ENCODE measurements around the gene TPSG1.
A peak's percentile ranks its signal among the peaks of the same experiment; 100 is the strongest.
"Not testable (repeated sequence)": the region's sequence is repeated elsewhere in the genome, so short reads cannot be mapped to it uniquely, and the experiment has no call there.

The TPSG1 gene

DNA sequence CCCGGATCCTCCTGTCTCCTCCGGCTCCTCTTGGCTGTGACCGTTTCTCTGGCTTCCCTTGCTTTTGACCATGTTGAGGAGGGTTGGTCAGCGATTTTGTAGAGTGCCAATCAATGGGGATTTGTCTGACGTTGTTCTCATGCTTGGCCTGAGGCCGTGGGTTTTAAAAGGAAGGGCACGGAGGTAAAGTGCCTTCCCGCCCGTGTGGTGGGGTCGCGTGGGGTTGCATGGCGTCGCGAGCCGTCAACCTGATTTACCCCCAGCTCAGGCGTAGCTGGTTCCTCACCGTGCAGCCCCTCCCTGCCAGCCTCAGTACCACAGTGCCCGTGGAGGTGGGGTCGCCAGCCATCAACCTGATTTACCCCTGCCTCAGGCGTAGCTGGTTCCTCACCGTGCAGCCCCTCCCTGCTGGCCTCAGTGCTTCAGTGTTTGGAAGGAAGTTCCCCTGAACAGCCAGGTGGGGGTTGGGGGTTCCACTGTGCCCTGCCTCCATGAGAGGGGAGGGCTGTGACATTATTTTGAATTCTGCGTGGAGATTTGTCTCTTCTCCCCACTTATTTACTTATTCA is 20.5 kb upstream of the TPSG1 start:
- Histone ChIP-seq H3K9me3 (no peaks in the 10 kb centered on the region), H3K4me3 (ENCODE audit: low read depth, low read length) (no peak overlapping the region), H3K27me3 (peaks cover 32% of the 10 kb centered on the region), H3K36me3 (no peaks in the 10 kb centered on the region), H3K4me1 (no peaks in the 10 kb centered on the region)
- TF ChIP-seq, protein P1, sequence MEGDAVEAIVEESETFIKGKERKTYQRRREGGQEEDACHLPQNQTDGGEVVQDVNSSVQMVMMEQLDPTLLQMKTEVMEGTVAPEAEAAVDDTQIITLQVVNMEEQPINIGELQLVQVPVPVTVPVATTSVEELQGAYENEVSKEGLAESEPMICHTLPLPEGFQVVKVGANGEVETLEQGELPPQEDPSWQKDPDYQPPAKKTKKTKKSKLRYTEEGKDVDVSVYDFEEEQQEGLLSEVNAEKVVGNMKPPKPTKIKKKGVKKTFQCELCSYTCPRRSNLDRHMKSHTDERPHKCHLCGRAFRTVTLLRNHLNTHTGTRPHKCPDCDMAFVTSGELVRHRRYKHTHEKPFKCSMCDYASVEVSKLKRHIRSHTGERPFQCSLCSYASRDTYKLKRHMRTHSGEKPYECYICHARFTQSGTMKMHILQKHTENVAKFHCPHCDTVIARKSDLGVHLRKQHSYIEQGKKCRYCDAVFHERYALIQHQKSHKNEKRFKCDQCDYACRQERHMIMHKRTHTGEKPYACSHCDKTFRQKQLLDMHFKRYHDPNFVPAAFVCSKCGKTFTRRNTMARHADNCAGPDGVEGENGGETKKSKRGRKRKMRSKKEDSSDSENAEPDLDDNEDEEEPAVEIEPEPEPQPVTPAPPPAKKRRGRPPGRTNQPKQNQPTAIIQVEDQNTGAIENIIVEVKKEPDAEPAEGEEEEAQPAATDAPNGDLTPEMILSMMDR (IDR thresholded peaks at IDR 0.05; ENCODE audit: low read depth, low read length), result no peak
- no peak for DNase-seq

DNA sequence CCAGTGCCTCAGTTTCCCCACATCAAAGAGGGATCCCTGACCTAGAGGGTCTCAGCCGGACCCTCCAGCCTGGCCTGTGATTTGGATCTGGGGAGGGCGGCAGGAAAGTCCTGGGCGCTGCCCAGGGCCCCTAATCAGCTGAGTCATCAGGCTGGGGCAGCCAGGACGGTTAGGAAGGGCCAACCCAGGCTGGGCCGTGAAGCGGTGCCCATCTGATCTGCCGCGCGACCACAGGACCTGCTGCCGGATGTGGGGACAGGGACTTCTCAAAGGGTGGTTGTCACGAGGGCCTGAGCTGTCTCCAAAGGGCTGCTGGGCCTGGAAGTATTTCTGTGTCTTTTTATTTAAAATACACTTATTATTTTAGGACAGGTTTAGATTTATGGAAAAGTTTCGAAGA is 19.8 kb upstream of the TPSG1 start:
- H3K9me3 ChIP-seq, result no peaks in the 10 kb centered on the region
- no peak overlapping the region for H3K4me3 ChIP-seq (ENCODE audit: low read depth, low read length)
- H3K4me1 ChIP-seq, result no peaks in the 10 kb centered on the region
- TF ChIP-seq, protein P1 (IDR thresholded peaks at IDR 0.05; ENCODE audit: low read depth, low read length), result no peak
- DNase-seq, result no peak
- peaks cover 32% of the 10 kb centered on the region for H3K27me3 ChIP-seq
- H3K36me3 ChIP-seq, result no peaks in the 10 kb centered on the region

DNA sequence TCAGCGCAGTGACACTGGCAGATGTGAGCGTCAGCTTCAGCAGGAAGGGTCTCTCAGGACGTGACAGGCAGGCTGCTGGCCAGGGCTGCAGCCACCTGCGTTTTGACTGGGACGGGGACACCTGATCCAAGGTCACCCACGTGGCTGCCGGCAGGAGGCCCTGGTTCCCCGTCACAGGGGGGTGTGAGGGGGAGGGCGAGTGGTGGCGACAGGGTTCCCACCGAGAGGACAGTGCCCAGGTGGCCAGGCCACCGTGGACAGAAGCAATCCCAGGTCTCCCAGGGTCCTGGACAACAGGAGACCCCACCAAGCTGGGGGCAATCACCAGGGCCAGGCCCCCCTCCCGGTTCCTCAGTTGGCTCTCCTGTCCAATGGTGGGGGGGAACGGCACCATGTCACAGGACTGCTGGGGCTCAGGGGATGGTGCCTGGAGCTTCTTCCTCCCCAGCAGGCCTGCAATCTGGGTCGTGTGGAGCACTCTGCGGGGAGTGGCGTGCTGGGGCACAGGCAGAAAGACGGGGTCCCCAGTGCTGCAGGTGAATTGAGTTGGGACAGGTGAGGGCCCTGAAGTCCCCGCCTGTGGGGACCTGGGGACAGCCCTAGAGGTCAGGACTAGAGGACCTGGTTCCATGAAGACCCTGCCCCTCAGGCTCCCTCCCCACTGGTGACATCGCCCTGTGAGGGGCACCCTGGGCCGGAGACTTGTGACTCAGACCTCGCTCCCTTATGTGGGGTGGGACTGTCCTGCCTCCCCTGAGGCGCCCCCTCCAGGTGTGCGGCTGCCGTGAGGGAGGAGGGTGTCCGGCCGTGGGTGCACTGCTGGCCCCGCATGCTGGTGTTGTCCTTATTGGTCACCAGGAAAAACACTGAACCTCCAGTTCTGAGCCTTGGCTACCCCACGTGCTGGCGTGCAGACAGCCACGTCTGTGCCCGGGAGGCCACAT is 19.1 kb upstream of the TPSG1 start:
- DNase-seq; H3K4me3 ChIP-seq (ENCODE audit: low read depth, low read length); H3K36me3 ChIP-seq; H3K9me3 ChIP-seq; H3K4me1 ChIP-seq: not testable (repeated sequence)
- H3K27me3 ChIP-seq, result peaks cover 32% of the 10 kb centered on the region

DNA sequence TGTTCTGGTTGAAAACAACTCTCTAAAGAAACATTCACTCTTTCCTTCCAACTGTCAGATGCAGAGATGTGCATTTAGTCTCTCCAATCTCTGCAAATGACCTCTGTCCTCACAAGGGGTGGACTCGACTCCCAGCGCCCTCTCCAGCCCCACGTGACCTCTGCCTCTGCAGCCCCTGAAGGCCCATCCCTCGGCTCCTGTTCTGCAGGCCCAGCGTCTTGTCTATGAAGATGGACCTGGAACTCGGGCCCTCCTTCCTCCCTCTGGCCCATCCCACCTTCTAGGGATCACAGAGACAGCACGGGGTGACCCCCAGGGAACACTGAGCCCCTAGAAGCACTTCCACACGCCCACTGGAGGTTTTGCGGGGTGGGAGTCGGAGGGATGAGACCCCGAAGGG is 18.3 kb upstream of the TPSG1 start:
- not testable (repeated sequence) for H3K36me3 ChIP-seq; H3K9me3 ChIP-seq; H3K4me1 ChIP-seq; H3K4me3 ChIP-seq (ENCODE audit: low read depth, low read length); DNase-seq
- peaks cover 32% of the 10 kb centered on the region for H3K27me3 ChIP-seq

DNA sequence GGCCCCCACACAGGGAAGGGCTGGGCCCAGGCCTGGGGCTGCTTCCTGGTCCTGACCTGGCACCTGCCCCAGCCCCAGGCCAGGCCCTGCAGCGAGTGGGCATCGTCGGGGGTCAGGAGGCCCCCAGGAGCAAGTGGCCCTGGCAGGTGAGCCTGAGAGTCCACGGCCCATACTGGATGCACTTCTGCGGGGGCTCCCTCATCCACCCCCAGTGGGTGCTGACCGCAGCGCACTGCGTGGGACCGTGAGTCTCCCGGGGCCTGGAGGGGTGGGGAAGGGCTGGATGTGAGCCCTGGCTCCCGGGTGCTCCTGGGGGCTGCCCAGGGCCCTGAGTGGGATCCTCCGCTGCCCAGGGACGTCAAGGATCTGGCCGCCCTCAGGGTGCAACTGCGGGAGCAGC is 16.0 kb upstream of the TPSG1 start:
- peaks cover 19% of the 10 kb centered on the region for H3K27me3 ChIP-seq
- H3K36me3 ChIP-seq; H3K9me3 ChIP-seq; DNase-seq; H3K4me3 ChIP-seq (ENCODE audit: low read depth, low read length); H3K4me1 ChIP-seq: not testable (repeated sequence)

DNA sequence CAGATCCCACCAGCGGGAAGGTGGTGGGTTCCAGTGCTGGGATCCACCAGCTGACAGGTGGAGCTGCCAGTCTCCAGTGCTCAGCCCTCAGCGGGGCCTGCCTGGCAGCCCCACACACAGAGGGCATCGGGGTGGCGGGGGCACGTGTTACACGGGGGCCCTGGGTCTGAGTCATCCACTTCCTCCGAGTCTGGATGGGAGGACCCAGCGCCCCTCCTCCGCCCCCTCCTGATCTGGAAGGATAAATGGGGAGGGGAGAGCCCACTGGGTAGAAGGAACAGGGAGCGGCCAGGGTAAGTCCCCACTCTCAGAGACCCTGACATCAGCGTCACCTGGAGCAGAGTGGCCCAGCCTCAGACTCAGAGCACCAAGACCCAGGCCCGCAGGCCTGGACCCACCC is 15.4 kb upstream of the TPSG1 start, which contains the start of gene TPSAB1:
Gene TPSAB1, plus strand, starts transcription at position 270 of the 400 bp plus-strand sequence. CDS start 234 bp downstream, outside the sequence.
- H3K4me1 ChIP-seq; H3K9me3 ChIP-seq; H3K36me3 ChIP-seq; H3K4me3 ChIP-seq (ENCODE audit: low read depth, low read length); DNase-seq: not testable (repeated sequence)
- peaks cover 12% of the 10 kb centered on the region for H3K27me3 ChIP-seq

DNA sequence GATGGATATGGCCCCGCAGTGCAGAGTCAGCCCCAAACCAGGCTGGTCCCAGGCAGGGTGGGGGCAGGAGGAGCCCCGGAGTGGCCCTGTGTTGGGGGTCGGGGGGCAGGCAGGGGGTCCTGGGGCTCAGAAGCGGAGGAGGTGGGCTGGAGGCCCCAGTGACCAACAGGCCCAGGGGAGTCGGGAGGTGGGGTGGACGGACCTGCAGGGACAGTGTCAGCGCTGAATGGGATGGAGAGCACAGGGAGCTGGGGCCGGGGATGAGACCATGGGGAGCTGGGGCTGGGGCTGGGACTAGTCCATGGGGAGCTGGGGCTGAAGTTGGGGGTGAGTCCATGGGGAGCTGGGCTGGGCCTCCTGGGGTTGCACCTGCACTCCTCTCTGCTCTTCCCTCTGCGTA is 14.5 kb upstream of the TPSG1 start:
- DNase-seq; H3K9me3 ChIP-seq; H3K4me1 ChIP-seq; H3K4me3 ChIP-seq (ENCODE audit: low read depth, low read length); H3K27me3 ChIP-seq; H3K36me3 ChIP-seq: not testable (repeated sequence)

DNA sequence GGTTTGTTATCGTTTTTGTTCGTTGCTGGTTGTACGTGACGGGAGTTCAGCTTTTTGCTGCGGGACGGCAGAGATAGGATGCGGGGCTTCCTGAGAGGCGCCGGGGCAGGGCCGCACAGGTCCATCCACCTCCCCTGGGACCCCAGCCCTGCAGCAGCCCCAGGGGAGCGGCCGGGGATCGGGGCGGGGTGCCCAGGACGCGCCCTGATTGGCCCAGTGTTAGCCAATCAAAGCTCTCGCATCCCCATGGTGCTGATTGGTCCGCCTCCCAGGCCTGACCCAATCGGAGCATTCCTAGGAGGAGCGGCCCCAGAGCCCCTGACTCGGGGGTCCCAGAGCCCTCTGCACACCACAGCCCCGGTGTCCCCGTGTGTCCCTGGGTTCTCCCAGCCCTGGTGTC is 13.8 kb upstream of the TPSG1 start:
- not testable (repeated sequence) for H3K4me3 ChIP-seq (ENCODE audit: low read depth, low read length); H3K27me3 ChIP-seq; H3K4me1 ChIP-seq; H3K36me3 ChIP-seq; H3K9me3 ChIP-seq
- DNase-seq, result peak; percentile 55

DNA sequence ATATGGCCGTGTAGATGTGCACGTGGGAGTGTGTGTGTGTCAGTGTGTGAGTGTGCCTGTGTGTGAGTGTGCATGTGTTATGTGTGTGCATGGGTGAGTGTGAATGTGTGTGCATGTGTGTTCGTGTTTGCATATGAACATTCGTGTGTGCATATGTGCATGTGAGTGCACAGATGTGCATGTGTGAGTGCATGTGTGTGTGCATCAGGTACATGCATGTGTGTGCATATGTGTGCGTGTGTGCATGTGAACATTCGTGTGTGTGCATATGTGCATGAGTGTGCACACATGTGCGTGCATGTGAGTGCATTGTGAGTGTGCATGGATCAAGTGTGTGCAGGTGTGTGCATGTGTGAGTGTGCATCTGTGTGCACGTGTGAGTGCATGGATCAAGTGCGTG is 12.9 kb upstream of the TPSG1 start:
- Histone ChIP-seq H3K36me3 (no peaks in the 10 kb centered on the region), H3K4me3 (ENCODE audit: low read depth, low read length) (no peak overlapping the region), H3K27me3 (peaks cover 5% of the 10 kb centered on the region; the same call in 1 of the 2 replicates), H3K4me1 (no peaks in the 10 kb centered on the region; the same call in 1 of the 2 replicates), H3K9me3 (no peaks in the 10 kb centered on the region; the same call in 1 of the 2 replicates)
- DNase-seq, result no peak
- TF ChIP-seq, protein P1 (IDR thresholded peaks at IDR 0.05; ENCODE audit: low read depth, low read length), result no peak

DNA sequence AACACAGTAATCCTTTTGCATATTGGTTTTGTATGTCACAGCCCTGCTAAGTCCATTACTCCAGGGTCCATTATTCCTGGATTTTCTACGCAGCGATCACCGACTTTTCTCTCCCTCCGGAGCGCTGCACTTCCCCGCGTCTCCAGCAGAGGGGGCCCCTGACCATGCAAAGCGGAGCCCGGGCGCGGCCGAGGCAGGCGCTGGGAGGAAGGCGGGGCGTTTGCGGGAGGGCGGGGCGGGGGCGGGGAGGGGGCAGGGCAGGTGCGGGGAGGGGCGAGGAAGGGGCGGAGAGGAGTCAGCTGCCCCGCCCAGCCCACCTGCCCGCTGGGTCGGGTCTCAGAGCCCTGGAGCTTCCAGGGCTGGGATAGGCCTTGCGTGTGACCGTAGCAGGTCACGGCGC is 11.6 kb upstream of the TPSG1 start:
- H3K4me3 ChIP-seq (ENCODE audit: low read depth, low read length); H3K36me3 ChIP-seq; H3K4me1 ChIP-seq; H3K9me3 ChIP-seq; DNase-seq; H3K27me3 ChIP-seq: not testable (repeated sequence)

DNA sequence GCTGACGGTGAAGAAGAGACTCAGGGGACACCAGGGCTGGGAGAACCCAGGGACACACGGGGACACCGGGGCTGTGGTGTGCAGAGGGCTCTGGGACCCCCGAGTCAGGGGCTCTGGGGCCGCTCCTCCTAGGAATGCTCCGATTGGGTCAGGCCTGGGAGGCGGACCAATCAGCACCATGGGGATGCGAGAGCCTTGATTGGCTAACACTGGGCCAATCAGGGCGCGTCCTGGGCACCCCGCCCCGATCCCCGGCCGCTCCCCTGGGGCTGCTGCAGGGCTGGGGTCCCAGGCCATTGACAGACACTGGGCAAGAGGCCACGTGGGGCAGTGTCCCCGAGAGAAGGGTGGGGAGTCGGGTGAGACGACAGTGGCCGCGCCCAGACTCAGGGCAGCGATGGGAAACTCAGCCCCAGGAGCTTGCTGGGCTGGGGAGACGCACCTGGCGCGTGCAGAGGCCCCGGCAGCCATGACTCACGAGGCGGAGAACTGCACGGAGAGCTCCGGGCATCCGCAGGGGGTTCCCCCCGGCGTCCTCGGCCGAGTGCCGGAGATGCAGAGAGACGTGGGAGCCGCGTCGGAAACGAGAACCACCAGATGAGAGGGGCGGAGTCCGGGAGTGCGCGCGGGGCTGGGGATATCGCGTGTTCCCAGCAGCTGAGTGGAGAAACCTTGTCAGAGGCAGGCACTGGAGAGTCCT is 7.1 kb upstream of the TPSG1 start:
- not testable (repeated sequence) for H3K36me3 ChIP-seq; H3K27me3 ChIP-seq; DNase-seq; H3K4me1 ChIP-seq; H3K4me3 ChIP-seq (ENCODE audit: low read depth, low read length); H3K9me3 ChIP-seq

DNA sequence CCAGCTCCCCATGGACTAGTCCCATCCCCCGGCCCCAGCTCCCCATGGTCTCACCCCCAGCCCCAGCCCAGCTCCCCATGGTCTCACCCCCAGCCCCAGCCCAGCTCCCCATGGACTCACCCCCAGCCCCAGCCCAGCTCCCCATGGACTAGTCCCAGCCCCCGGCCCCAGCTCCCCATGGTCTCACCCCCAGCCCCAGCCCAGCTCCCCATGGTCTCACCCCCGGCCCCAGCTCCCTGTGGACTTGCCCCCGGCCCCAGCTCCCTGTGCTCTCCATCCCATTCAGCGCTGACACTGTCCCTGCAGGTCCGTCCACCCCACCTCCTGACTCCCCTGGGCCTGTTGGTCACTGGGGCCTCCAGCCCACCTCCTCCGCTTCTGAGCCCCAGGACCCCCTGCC is 6.2 kb upstream of the TPSG1 start:
- not testable (repeated sequence) for H3K9me3 ChIP-seq; DNase-seq; H3K4me1 ChIP-seq; H3K27me3 ChIP-seq; H3K36me3 ChIP-seq; H3K4me3 ChIP-seq (ENCODE audit: low read depth, low read length)

Measured in BE2C (cell line).